Gastrocnemius medialis (tissue), 4 donors: ENCODE measurements around the gene SLC12A6. TPM values are rescaled to one million over a fixed set of nuclear protein-coding genes. Genes with fewer than 3 reads are reported as not detected.

Source experiments
- ATAC-seq, 2 donors: fragments of 150-250 bp; one replicate each; pipeline ENCODE4 v1.9.1; 2016
- DNase-seq, 2 donors: peaks; one replicate each; pipeline ENCODE4 v3.0.0-alpha.2; 2019
- H3K27ac ChIP-seq, 4 donors: fragments of 200-600 bp; sonication (generic); 1 replicate in 1 of 4; 2 replicates in 3 of 4; pipeline ENCODE4 v1.5.1; 2016 to 2018; ENCODE audit warnings: mild to moderate bottlenecking in 2 of 4, moderate library complexity in 1 of 4
- H3K27me3 ChIP-seq, 3 donors: fragments of 200-600 bp; sonication (generic) in 2 of 3; 1 replicate in 1 of 3; 2 replicates in 2 of 3; pipeline versions ENCODE4 v1.5.1 to v1.6.0; 2016 to 2019; ENCODE audit warnings: mild to moderate bottlenecking in 1 of 3, moderate library complexity in 1 of 3
- H3K36me3 ChIP-seq, 2 donors: fragments of 200-600 bp; sonication (generic) in 1 of 2; one replicate each; pipeline ENCODE4 v1.5.1; 2017 to 2018
- H3K4me1 ChIP-seq, 2 donors: fragments of 200-600 bp; sonication (generic) in 1 of 2; one replicate each; pipeline ENCODE4 v1.5.1; 2016 to 2017; ENCODE audit warnings: mild to moderate bottlenecking in 2 of 2
- H3K4me3 ChIP-seq, 4 donors: fragments of 200-600 bp; sonication (generic) in 3 of 4; 1 replicate in 1 of 4; 2 replicates in 3 of 4; pipeline ENCODE4 v1.5.1; 2016 to 2019; ENCODE audit warnings: mild to moderate bottlenecking in 2 of 4
- H3K9me3 ChIP-seq, 3 donors: fragments of 200-600 bp; sonication (generic) in 2 of 3; 1 replicate in 1 of 3; 2 replicates in 2 of 3; pipeline ENCODE4 v1.5.1; 2016 to 2019
- CTCF ChIP-seq, 5 experiments: fragments of 450-650 bp in 3 of 5; fragments of 200-600 bp in 2 of 5; sonication (generic) in 2 of 5; IDR thresholded peaks in 4 of 5; conservative IDR thresholded peaks in 1 of 5; 1 replicate in 4 of 5; 2 replicates in 1 of 5; pipeline ENCODE4 v1.5.1; 2016 to 2019; ENCODE audit warnings: antibody characterized with exemption in 5 of 5, mild to moderate bottlenecking in 3 of 5, moderate library complexity in 3 of 5
- POLR2A ChIP-seq, 2 donors: fragments of 450-650 bp; IDR thresholded peaks; one replicate each; pipeline ENCODE4 v1.6.1; 2017; ENCODE audit warnings: antibody characterized with exemption in 2 of 2, mild to moderate bottlenecking in 2 of 2, moderate library complexity in 2 of 2
- in situ Hi-C, 4 donors: fragments of 200-750 bp; cut with MboI; loops; one replicate each; pipeline versions ENCODE4 v1.15.0 to v1.8.0; 2017; ENCODE audit warnings: low sequenced_read_pairs in 4 of 4
- intact Hi-C: fragments of 100-400 bp; cut with DNase I; formaldehyde crosslinking; loops from one replicate; pipeline ENCODE4 v1.15.1; 2023; ENCODE audit warnings: low total_unique reads
- total RNA-seq, 4 donors: library from RNA; depleted of rRNA; stranded (reverse); fragments of >200 nt; gene quantifications; one replicate each; pipeline versions ENCODE4 v1.1.0 to v1.2.3, GENCODE V29; 2016

The SLC12A6 gene
- total RNA-seq, 4 donors from 2014 or later = 17.3 to 25.4 (median 19.5) TPM

DNA sequence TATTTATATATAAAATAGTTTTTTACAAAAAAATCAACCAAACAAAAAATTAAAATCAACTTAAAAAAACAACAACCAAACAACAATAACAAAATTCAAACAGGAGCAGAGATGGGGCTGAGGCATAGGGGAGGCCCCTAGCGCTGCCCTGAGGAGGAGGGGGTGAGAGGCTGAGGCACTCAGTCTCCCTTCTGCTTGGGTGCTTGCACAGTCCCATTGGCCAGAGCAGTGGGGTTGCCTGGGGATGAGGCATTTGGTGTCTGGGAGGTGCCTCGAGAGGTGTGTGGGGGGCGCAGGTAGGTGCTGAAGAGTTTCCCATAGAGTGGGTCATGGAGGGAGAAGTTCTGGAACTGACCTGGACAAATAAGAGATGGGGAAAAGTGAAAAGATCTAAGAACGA is 21.4 kb upstream of the SLC12A6 start:
- ATAC-seq = no peak
- DNase-seq = no peak
- no peak for TF ChIP-seq CTCF (IDR thresholded peaks at IDR 0.05 in 4 of 5, conservative IDR thresholded peaks at IDR 0.05 in 1 of 5)
- TF ChIP-seq POLR2A (IDR thresholded peaks at IDR 0.05) = no peak
- Histone ChIP-seq H3K36me3 (peaks cover 0 to 15% of the 10 kb centered on the region in 2 donors), H3K4me3 (no peak overlapping the region), H3K27me3 (no peaks in the 10 kb centered on the region), H3K4me1 (no peaks in the 10 kb centered on the region), H3K9me3 (no peaks in the 10 kb centered on the region), H3K27ac (no peak overlapping the region)
- intact Hi-C loops = no loop called here
- in situ Hi-C loops = loop anchor here in 1 of 4 donors (25.0 kb wide), 3 partner anchors 122 to 628 kb away; partner anchors contain the start of genes EMC4 and ZNF770

DNA sequence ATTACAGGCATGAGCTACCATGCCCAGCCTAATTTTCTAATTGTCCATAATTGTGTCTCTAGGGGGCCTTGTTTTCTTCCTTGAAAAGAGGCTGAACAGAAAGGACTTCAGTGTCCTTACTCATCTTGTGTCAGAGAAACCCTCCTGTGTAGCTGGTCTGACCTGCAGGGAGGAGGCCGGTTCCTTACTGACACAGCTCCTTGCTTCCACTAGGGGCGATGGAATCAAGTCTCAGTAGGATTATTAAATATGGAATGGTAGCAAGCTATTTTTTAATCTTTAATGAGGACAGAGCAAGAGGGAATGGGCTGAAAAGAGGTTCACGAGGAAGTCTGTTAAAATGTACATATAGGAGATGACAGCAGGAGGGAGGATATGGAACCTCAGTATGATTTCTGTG is 20.8 kb upstream of the SLC12A6 start:
- no peaks in the 10 kb centered on the region for H3K4me1 ChIP-seq
- H3K27ac ChIP-seq = no peak overlapping the region
- H3K9me3 ChIP-seq = no peaks in the 10 kb centered on the region
- intact Hi-C loops (no loop called here), in situ Hi-C loops (loop anchor here in 1 of 4 donors (25.0 kb wide), 3 partner anchors 121 to 629 kb away; partner anchors contain the start of genes EMC4 and ZNF770)
- H3K36me3 ChIP-seq = peaks cover 0 to 15% of the 10 kb centered on the region in 2 donors
- no peak overlapping the region for H3K4me3 ChIP-seq
- TF ChIP-seq CTCF (IDR thresholded peaks at IDR 0.05 in 4 of 5, conservative IDR thresholded peaks at IDR 0.05 in 1 of 5) (no peak), POLR2A (IDR thresholded peaks at IDR 0.05) (no peak)
- DNase-seq = no peak
- no peaks in the 10 kb centered on the region for H3K27me3 ChIP-seq
- ATAC-seq = no peak

DNA sequence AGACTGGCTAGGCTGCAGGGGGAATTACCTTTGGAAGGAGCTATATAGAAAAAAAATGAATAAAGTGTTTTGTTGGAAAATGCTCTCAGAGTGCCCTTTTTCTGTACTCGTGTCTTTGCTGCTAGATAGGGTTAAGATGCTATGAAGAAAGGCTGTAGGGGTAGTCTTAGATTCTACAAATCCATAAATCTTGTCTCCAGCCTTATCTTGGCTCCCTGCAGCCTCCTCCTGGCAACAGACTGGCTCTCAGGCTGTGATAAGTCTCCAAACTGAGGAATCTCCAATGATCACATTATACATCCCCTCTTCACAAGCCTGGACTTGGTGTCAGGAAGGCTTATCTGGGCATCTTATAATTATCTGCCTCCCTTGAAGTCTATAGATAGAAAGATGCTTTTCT is 20.1 kb upstream of the SLC12A6 start:
- no peaks in the 10 kb centered on the region for H3K9me3 ChIP-seq
- intact Hi-C loops = no loop called here
- in situ Hi-C loops = loop anchor here in 1 of 4 donors (25.0 kb wide), 3 partner anchors 120 to 630 kb away; partner anchors contain the start of genes EMC4 and ZNF770
- DNase-seq (no peak), ATAC-seq (no peak)
- no peak for TF ChIP-seq POLR2A (IDR thresholded peaks at IDR 0.05)
- no peak for TF ChIP-seq CTCF (IDR thresholded peaks at IDR 0.05 in 4 of 5, conservative IDR thresholded peaks at IDR 0.05 in 1 of 5)
- no peaks in the 10 kb centered on the region for H3K27me3 ChIP-seq
- H3K27ac ChIP-seq = no peak overlapping the region
- H3K4me1 ChIP-seq = no peaks in the 10 kb centered on the region
- no peak overlapping the region for H3K4me3 ChIP-seq
- peaks cover 0 to 15% of the 10 kb centered on the region in 2 donors for H3K36me3 ChIP-seq

DNA sequence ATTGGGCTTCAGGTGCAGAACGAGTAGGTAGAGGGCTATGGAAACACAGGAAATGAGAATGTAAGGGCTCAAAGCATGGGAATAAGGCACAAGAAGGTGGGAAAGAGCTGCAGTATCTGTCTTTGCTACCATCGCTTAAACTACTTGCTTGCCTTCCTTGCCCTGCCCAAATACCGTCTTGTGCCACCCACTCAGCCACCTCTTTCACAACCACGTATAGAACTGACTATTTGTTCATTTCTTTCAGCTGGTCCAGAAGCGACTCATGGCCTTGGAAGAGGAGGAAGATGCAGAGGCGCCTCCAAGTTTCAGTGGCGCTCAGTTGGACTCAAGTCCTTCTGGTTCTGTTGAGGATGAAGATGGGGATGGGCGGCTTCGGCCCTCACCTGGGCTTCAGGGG is 17.7 kb upstream of the SLC12A6 start:
- Histone ChIP-seq H3K27ac (no peak overlapping the region), H3K4me3 (no peak overlapping the region), H3K36me3 (peaks cover 0 to 15% of the 10 kb centered on the region in 2 donors), H3K4me1 (no peaks in the 10 kb centered on the region), H3K9me3 (no peaks in the 10 kb centered on the region), H3K27me3 (no peaks in the 10 kb centered on the region)
- no peak for TF ChIP-seq POLR2A (IDR thresholded peaks at IDR 0.05)
- no peak for TF ChIP-seq CTCF (IDR thresholded peaks at IDR 0.05 in 4 of 5, conservative IDR thresholded peaks at IDR 0.05 in 1 of 5)
- intact Hi-C loops = no loop called here
- in situ Hi-C loops = loop anchor here in 1 of 4 donors (25.0 kb wide), 3 partner anchors 118 to 632 kb away; partner anchors contain the start of genes EMC4 and ZNF770
- DNase-seq = no peak
- ATAC-seq = no peak

DNA sequence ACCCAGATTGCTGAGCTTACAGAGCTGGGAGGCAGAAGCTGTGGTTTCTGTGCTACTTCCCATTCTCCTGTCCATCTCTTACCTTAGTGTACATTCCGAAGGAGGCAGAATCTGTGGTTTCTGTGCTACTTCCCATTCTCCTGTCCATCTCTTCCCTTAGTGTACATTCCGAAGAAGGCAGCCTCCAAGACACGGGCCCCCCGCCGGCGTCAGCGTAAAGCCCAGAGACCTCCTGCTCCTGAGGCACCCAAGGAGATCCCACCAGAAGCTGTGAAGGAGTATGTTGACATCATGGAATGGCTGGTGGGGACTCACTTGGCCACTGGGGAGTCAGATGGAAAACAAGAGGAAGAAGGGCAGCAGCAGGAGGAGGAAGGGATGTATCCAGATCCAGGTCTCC is 16.7 kb upstream of the SLC12A6 start:
- intact Hi-C loops (no loop called here), in situ Hi-C loops (loop anchor here in 1 of 4 donors (25.0 kb wide), 3 partner anchors 117 to 633 kb away; partner anchors contain the start of genes EMC4 and ZNF770)
- Histone ChIP-seq H3K27ac (no peak overlapping the region), H3K4me1 (no peaks in the 10 kb centered on the region), H3K36me3 (peaks cover 0 to 11% of the 10 kb centered on the region in 2 donors), H3K9me3 (no peaks in the 10 kb centered on the region), H3K4me3 (no peak overlapping the region), H3K27me3 (no peaks in the 10 kb centered on the region)
- DNase-seq (no peak), ATAC-seq (no peak)
- TF ChIP-seq POLR2A (IDR thresholded peaks at IDR 0.05) (no peak), CTCF (IDR thresholded peaks at IDR 0.05 in 4 of 5, conservative IDR thresholded peaks at IDR 0.05 in 1 of 5) (no peak)
